ENCODE data around the gene GSAP. TPM values are rescaled to one million over a fixed set of nuclear protein-coding genes. Genes with fewer than 3 reads are reported as not detected.
"Not testable (repeated sequence)": the region's sequence is repeated elsewhere in the genome, so short reads cannot be mapped to it uniquely, and the experiment has no call there.

Gene GSAP
- total RNA-seq, 4 donors from 2014 or later, result 14.3 to 25.5 (median 22.0) TPM

- no peak overlapping the region for H3K4me3 ChIP-seq
- DNase-seq (ENCODE audit: low spot score in 2 of 2), result no peak
- H3K4me1 ChIP-seq, result peaks cover 0 to 21% (median 3%) of the 10 kb centered on the region in 4 donors
- TF ChIP-seq POLR2A (IDR thresholded peaks at IDR 0.05) (no peak), CTCF (IDR thresholded peaks at IDR 0.05) (no peak), EP300 (IDR thresholded peaks at IDR 0.05) (no peak)
- no peaks in the 10 kb centered on the region for H3K9me3 ChIP-seq
- WGBS, 2 donors, result 52 to 56% methylated on average over 4 of the region's 4 CpGs
- no peaks in the 10 kb centered on the region for H3K27me3 ChIP-seq
- no peaks in the 10 kb centered on the region for H3K36me3 ChIP-seq
- no peak overlapping the region for H3K27ac ChIP-seq
Measured at GRCh38 chr7:77352665-77353406, 63.3 kb downstream of the GSAP start.

- Histone ChIP-seq H3K4me1 (peaks cover 0 to 21% (median 3%) of the 10 kb centered on the region in 4 donors), H3K27ac (peak overlapping the region in 1 of 4 donors; percentile 59), H3K36me3 (no peaks in the 10 kb centered on the region), H3K9me3 (no peaks in the 10 kb centered on the region), H3K27me3 (no peaks in the 10 kb centered on the region), H3K4me3 (no peak overlapping the region)
- WGBS, 2 donors, result 72% methylated on average over 5 of the region's 5 CpGs
- no peak for DNase-seq (ENCODE audit: low spot score in 2 of 2)
- TF ChIP-seq CTCF (IDR thresholded peaks at IDR 0.05), result no peak
- TF ChIP-seq POLR2A (IDR thresholded peaks at IDR 0.05), result no peak
- no peak for TF ChIP-seq EP300 (IDR thresholded peaks at IDR 0.05)
Measured at GRCh38 chr7:77351539-77352004, 64.6 kb downstream of the GSAP start.

- DNase-seq (ENCODE audit: low spot score in 2 of 2), result no peak
- Histone ChIP-seq H3K36me3 (no peaks in the 10 kb centered on the region), H3K4me3 (no peak overlapping the region), H3K27me3 (no peaks in the 10 kb centered on the region), H3K27ac (peak overlapping the region in 1 of 4 donors; percentile 60), H3K9me3 (no peaks in the 10 kb centered on the region), H3K4me1 (peaks cover 0 to 21% (median 3%) of the 10 kb centered on the region in 4 donors)
- no peak for TF ChIP-seq CTCF (IDR thresholded peaks at IDR 0.05)
- no peak for TF ChIP-seq POLR2A (IDR thresholded peaks at IDR 0.05)
- no peak for TF ChIP-seq EP300 (IDR thresholded peaks at IDR 0.05)
Measured at GRCh38 chr7:77349141-77349540, 67.0 kb downstream of the GSAP start.

GRCh38 chr7:77348371-77348813 is 67.8 kb downstream of the GSAP start:
- no peaks in the 10 kb centered on the region for H3K27me3 ChIP-seq
- TF ChIP-seq EP300 (IDR thresholded peaks at IDR 0.05) (peak in 1 of 2 donors; percentile 20), POLR2A (IDR thresholded peaks at IDR 0.05) (no peak)
- H3K9me3 ChIP-seq, result no peaks in the 10 kb centered on the region
- H3K27ac ChIP-seq, result peak overlapping the region in 2 of 4 donors; percentile 60 to 62
- H3K36me3 ChIP-seq, result no peaks in the 10 kb centered on the region
- 43 to 48% methylated on average over 3 of the region's 3 CpGs for WGBS, 2 donors
- no peak for DNase-seq (ENCODE audit: low spot score in 2 of 2)
- no peak overlapping the region for H3K4me3 ChIP-seq
- peaks cover 0 to 18% (median 3%) of the 10 kb centered on the region in 4 donors for H3K4me1 ChIP-seq

- H3K9me3 ChIP-seq, result no peaks in the 10 kb centered on the region
- no peak overlapping the region for H3K4me3 ChIP-seq
- no peak for DNase-seq (ENCODE audit: low spot score in 2 of 2)
- H3K27ac ChIP-seq, result no peak overlapping the region
- no peaks in the 10 kb centered on the region for H3K36me3 ChIP-seq
- peaks cover 0 to 10% (median 0%) of the 10 kb centered on the region in 4 donors for H3K4me1 ChIP-seq
- H3K27me3 ChIP-seq, result no peaks in the 10 kb centered on the region
- TF ChIP-seq EP300 (IDR thresholded peaks at IDR 0.05) (no peak), POLR2A (IDR thresholded peaks at IDR 0.05) (no peak), CTCF (IDR thresholded peaks at IDR 0.05) (no peak)
- 93 to 95% methylated on average over 3 of the region's 3 CpGs for WGBS, 2 donors
Measured at GRCh38 chr7:77346441-77346840, 69.7 kb downstream of the GSAP start.

GRCh38 chr7:77345426-77345825 is 70.7 kb downstream of the GSAP start:
- peaks cover 0 to 10% (median 0%) of the 10 kb centered on the region in 4 donors for H3K4me1 ChIP-seq
- DNase-seq (ENCODE audit: low spot score in 2 of 2); H3K36me3 ChIP-seq; H3K9me3 ChIP-seq; H3K4me3 ChIP-seq; H3K27ac ChIP-seq; H3K27me3 ChIP-seq: not testable (repeated sequence)
- 91 to 92% methylated on average over 9 of the region's 9 CpGs for WGBS, 2 donors
